ENCODE data around the gene B4GALNT2. TPM values are rescaled to one million over a fixed set of nuclear protein-coding genes. Genes with fewer than 3 reads are reported as not detected.

B4GALNT2 gene
- total RNA-seq, 1 donor from 2014 or later, result not detected

DNA sequence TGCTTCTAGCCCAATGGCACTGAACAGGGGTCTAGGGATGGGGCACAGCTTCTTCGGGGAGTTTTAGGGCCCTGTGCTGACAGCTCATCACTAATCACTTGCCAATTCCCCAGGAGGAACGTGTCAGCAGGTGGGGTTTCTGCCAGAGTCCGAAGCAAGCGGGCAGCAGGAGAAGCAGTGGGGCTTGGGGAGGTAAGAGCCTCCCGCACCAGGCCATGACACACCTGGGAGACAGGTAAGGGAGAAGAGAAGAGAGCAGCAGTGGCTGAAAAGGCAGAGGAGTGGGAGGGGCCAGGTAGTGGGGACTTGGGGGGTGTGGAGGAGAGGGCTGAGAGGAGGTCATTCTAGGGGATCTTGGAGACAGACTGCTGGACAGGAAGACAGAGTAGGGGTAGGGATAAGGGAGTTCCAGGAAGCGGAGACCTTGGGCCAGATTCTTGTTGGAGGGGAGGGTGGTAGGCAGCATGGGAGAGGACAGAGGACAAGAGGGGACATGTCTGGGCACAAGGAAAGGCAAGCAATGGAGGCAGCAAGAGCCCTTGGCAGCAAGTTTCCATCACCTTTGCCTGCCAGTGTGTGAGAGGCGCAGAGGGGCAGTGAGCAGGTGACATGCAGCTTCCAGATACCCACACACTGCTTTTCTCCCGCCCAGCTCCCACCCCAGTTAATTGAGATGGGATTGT lies 93.1 kb downstream of the B4GALNT2 start:
- Mint-ChIP-seq H3K4me3 (no peak overlapping the region), H3K9me3 (no peaks in the 10 kb centered on the region), H3K36me3 (ENCODE audit: low read depth) (no peaks in the 10 kb centered on the region), H3K4me1 (peaks cover 12% of the 10 kb centered on the region), H3K27ac (ENCODE audit: unreplicated experiment) (no peak overlapping the region), H3K27me3 (ENCODE audit: low read depth) (peaks cover 90% of the 10 kb centered on the region)
- no peak for DNase-seq (ENCODE audit: low read depth, low spot score)
- TF ChIP-seq, protein P1, sequence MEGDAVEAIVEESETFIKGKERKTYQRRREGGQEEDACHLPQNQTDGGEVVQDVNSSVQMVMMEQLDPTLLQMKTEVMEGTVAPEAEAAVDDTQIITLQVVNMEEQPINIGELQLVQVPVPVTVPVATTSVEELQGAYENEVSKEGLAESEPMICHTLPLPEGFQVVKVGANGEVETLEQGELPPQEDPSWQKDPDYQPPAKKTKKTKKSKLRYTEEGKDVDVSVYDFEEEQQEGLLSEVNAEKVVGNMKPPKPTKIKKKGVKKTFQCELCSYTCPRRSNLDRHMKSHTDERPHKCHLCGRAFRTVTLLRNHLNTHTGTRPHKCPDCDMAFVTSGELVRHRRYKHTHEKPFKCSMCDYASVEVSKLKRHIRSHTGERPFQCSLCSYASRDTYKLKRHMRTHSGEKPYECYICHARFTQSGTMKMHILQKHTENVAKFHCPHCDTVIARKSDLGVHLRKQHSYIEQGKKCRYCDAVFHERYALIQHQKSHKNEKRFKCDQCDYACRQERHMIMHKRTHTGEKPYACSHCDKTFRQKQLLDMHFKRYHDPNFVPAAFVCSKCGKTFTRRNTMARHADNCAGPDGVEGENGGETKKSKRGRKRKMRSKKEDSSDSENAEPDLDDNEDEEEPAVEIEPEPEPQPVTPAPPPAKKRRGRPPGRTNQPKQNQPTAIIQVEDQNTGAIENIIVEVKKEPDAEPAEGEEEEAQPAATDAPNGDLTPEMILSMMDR (conservative IDR thresholded peaks at IDR 0.05), result no peak

Other genes with a start within 250 kb of the B4GALNT2 start
- 84.7 and 87.5 TPM in 2 replicates for gene ATP5MC1, start 240.0 kb upstream of the B4GALNT2 start, total RNA-seq
- 55.8 and 56.8 TPM in 2 replicates for gene UBE2Z, start 224.4 kb upstream of the B4GALNT2 start, total RNA-seq
- gene SNF8, start 187.9 kb upstream of the B4GALNT2 start, total RNA-seq, result 146 and 153 TPM in 2 replicates
- not detected in 2 replicates for gene GIP, start 164.2 kb upstream of the B4GALNT2 start, total RNA-seq
- 536 and 543 TPM in 2 replicates for gene IGF2BP1, start 135.4 kb upstream of the B4GALNT2 start, total RNA-seq
- not detected in 2 replicates for gene GNGT2, start 77.8 kb downstream of the B4GALNT2 start, total RNA-seq
- 0.64 and 1.0 TPM in 2 replicates for gene ABI3, start 77.9 kb downstream of the B4GALNT2 start, total RNA-seq
- gene PHOSPHO1, start 98.0 kb downstream of the B4GALNT2 start, total RNA-seq, result not detected in 2 replicates
- gene ZNF652, start 229.5 kb downstream of the B4GALNT2 start, total RNA-seq, result 42.1 and 44.1 TPM in 2 replicates